ENCODE measurements around the gene PROC. TPM values are rescaled to one million over a fixed set of nuclear protein-coding genes. Genes with fewer than 3 reads are reported as not detected.

The PROC gene
- total RNA-seq (2014; rRNA removed; shearing (Covaris generic)) (0.41 TPM in 1 of 2 replicates, not detected in the other), total RNA-seq (2022) (0.59 TPM in 1 of 2 replicates, not detected in the other), Bru-seq, nascent RNA (percentile 9 among the genes with signal in this experiment), BruChase-seq, experiment 1, labeled RNA remaining after a 6-hour chase (percentile 15 among the genes with signal in this experiment), BruChase-seq, experiment 2, labeled RNA remaining after a 2-hour chase (percentile 15 among the genes with signal in this experiment)
- long read RNA-seq, partial matches to known transcripts, result 1 of 1 reads
- long read RNA-seq, other reads (novel, unspliced or antisense), result 0 of 1 reads

DNA sequence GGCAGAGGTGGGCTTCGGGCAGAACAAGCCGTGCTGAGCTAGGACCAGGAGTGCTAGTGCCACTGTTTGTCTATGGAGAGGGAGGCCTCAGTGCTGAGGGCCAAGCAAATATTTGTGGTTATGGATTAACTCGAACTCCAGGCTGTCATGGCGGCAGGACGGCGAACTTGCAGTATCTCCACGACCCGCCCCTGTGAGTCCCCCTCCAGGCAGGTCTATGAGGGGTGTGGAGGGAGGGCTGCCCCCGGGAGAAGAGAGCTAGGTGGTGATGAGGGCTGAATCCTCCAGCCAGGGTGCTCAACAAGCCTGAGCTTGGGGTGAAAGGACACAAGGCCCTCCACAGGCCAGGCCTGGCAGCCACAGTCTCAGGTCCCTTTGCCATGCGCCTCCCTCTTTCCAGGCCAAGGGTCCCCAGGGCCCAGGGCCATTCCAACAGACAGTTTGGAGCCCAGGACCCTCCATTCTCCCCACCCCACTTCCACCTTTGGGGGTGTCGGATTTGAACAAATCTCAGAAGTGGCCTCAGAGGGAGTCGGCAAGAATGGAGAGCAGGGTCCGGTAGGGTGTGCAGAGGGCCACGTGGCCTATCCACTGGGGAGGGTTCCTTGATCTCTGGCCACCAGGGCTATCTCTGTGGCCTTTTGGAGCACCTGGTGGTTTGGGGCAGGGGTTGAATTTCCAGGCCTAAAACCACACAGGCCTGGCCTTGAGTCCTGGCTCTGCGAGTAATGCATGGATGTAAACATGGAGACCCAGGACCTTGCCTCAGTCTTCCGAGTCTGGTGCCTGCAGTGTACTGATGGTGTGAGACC lies at the start of gene PROC:
Gene PROC (plus strand): TSS at position 128 of the 812 bp plus-strand sequence. CDS start 1,516 bp downstream, outside the sequence.
- POLR2A ChIA-PET, result no interaction called here
- no TSS peak for BruUV-seq (replicated peaks)

DNA sequence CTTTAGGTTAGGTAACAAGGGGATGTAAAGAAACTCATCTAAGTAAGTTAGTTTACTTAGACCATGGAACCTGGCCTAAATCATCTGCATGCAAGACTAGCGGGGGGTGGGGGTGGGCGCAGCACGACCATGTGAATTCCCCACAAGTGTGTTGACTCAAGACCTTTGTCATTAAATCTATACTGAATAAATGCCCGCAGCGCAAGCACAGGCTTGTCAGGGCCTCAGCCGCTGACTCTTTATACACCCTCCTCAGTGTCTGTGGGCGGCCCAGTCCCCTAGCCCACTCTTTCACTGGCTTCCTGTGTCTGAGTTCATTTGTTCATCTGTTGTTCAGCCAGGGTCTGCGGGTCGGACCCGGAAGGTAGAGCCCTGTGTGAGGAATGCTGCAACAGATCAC lies 48.2 kb upstream of the PROC start:
- no peaks in the 10 kb centered on the region for H3K9me2 ChIP-seq (ENCODE audit: insufficient read depth, low read length)
- intact Hi-C loops (cut with micrococcal nuclease; ENCODE audit: unreplicated experiment), result no loop called here
- H3K4me2 ChIP-seq (ENCODE audit: low read length), result no peak overlapping the region
- no peak for DNase-seq (ENCODE audit: low spot score)
- H3K4me3 ChIP-seq (ENCODE audit: low read depth, low read length, poor library complexity, severe bottlenecking), result no peak overlapping the region
- no TSS peak for BruUV-seq (replicated peaks)
- H3K27ac ChIP-seq (ENCODE audit: low read depth, low read length, poor library complexity, severe bottlenecking), result no peak overlapping the region
- H3K36me3 ChIP-seq (ENCODE audit: insufficient read depth, low read length), result peaks cover 18% of the 10 kb centered on the region
- H3K79me2 ChIP-seq (ENCODE audit: insufficient read depth, low read depth, low read length), result peaks cover 93% of the 10 kb centered on the region
- peaks cover 28% of the 10 kb centered on the region; the same call in 1 of the 2 replicates for H3K9me3 ChIP-seq (ENCODE audit: low read length)
- ChIA-PET POLR2A (no interaction called here), CTCF (ENCODE audit: unreplicated experiment) (no interaction called here)
- no peak overlapping the region for H2AFZ ChIP-seq (ENCODE audit: low read length)
- H4K20me1 ChIP-seq (ENCODE audit: insufficient read depth, low read length), result 0 out of 2 replicates have a peak, but pooled peaks cover 7% of the 10 kb centered on the region
- H3K4me1 ChIP-seq (ENCODE audit: insufficient read depth, low read length, poor library complexity, severe bottlenecking), result no peaks in the 10 kb centered on the region
- no peak for TF ChIP-seq EZH2phosphoT487 (IDR thresholded peaks at IDR 0.05; ENCODE audit: borderline replicate concordance, low read depth, low read length)
- TF ChIP-seq, protein P1, sequence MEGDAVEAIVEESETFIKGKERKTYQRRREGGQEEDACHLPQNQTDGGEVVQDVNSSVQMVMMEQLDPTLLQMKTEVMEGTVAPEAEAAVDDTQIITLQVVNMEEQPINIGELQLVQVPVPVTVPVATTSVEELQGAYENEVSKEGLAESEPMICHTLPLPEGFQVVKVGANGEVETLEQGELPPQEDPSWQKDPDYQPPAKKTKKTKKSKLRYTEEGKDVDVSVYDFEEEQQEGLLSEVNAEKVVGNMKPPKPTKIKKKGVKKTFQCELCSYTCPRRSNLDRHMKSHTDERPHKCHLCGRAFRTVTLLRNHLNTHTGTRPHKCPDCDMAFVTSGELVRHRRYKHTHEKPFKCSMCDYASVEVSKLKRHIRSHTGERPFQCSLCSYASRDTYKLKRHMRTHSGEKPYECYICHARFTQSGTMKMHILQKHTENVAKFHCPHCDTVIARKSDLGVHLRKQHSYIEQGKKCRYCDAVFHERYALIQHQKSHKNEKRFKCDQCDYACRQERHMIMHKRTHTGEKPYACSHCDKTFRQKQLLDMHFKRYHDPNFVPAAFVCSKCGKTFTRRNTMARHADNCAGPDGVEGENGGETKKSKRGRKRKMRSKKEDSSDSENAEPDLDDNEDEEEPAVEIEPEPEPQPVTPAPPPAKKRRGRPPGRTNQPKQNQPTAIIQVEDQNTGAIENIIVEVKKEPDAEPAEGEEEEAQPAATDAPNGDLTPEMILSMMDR (conservative IDR thresholded peaks at IDR 0.05; ENCODE audit: low read length), result no peak

More for the DNA sequence above, at the start of gene PROC:
- no peaks in the 10 kb centered on the region for H3K9me2 ChIP-seq (ENCODE audit: insufficient read depth, low read length)
- no peaks in the 10 kb centered on the region for H3K36me3 ChIP-seq (ENCODE audit: insufficient read depth, low read length)
- no peaks in the 10 kb centered on the region for H4K20me1 ChIP-seq (ENCODE audit: insufficient read depth, low read length)
- no peak within 1 kb of the TSS for H2AFZ ChIP-seq (ENCODE audit: low read length)
- H3K4me3 ChIP-seq (ENCODE audit: low read depth, low read length, poor library complexity, severe bottlenecking), result no peak within 1 kb of the TSS
- DNase-seq (ENCODE audit: low spot score), result no peak
- CTCF ChIA-PET (ENCODE audit: unreplicated experiment), result no interaction called here
- TF ChIP-seq EZH2phosphoT487 (IDR thresholded peaks at IDR 0.05; ENCODE audit: borderline replicate concordance, low read depth, low read length), result no peak
- TF ChIP-seq, protein P1 (conservative IDR thresholded peaks at IDR 0.05; ENCODE audit: low read length), result no peak
- H3K4me1 ChIP-seq (ENCODE audit: insufficient read depth, low read length, poor library complexity, severe bottlenecking), result peaks cover 22% of the 10 kb centered on the region
- H3K79me2 ChIP-seq (ENCODE audit: insufficient read depth, low read depth, low read length), result no peaks in the 10 kb centered on the region
- no peak within 1 kb of the TSS for H3K27ac ChIP-seq (ENCODE audit: low read depth, low read length, poor library complexity, severe bottlenecking)
- no peaks in the 10 kb centered on the region; the same call in 1 of the 2 replicates for H3K9me3 ChIP-seq (ENCODE audit: low read length)
- no peak within 1 kb of the TSS for H3K4me2 ChIP-seq (ENCODE audit: low read length)
- intact Hi-C loops (cut with micrococcal nuclease; ENCODE audit: unreplicated experiment), result no loop called here
